A673 (cell line): ENCODE measurements around the gene CKAP4. TPM values are rescaled to one million over a fixed set of nuclear protein-coding genes. Genes with fewer than 3 reads are reported as not detected.

Experiments used
- BruUV-seq: library from RNA; stranded (reverse); fragments of 400-500 nt; replicated peaks from 2 replicates; lab custom pipeline; 2021; lab: Mats Ljungman, UMichigan
- CTCF ChIA-PET: fragments of 300-600 bp; sonication (Branson Sonifier 250); formaldehyde crosslinking; loops from one replicate; lab custom pipeline; 2022; ENCODE audit warnings: antibody characterized with exemption; lab: Charles Lee
- POLR2A ChIA-PET: fragments of 300-600 bp; sonication (Branson Sonifier 250); formaldehyde crosslinking; loops from one replicate; lab custom pipeline; 2022; ENCODE audit warnings: antibody characterized with exemption; ENCODE audit not compliant: low non-redundant PET; lab: Charles Lee
- DNase-seq: peaks from one replicate; pipeline ENCODE4 v3.0.0-alpha.2; 2015; ENCODE audit warnings: low spot score
- H3K27ac ChIP-seq: fragments of 200-600 bp; sonication (generic); 2 replicates; pipeline ENCODE4 v1.5.1; 2016; ENCODE audit warnings: mixed run types, low read depth, mild to moderate bottlenecking, mixed read lengths, antibody characterized with exemption, low read length; ENCODE audit not compliant: poor library complexity, severe bottlenecking
- H3K27me3 ChIP-seq: fragments of 200-600 bp; sonication (generic); replicated peaks from 2 replicates; pipeline ENCODE4 v1.6.1; 2017; ENCODE audit warnings: mixed run types, low read depth, mild to moderate bottlenecking, mixed read lengths, antibody characterized with exemption, low read length; ENCODE audit not compliant: insufficient read depth, poor library complexity
- H3K36me3 ChIP-seq: fragments of 200-600 bp; sonication (generic); 2 replicates; pipeline ENCODE4 v1.6.1; 2016; ENCODE audit warnings: mixed run types, mild to moderate bottlenecking, mixed read lengths, antibody characterized with exemption, low read length; ENCODE audit not compliant: insufficient read depth, poor library complexity, severe bottlenecking
- H3K4me1 ChIP-seq: fragments of 200-600 bp; sonication (generic); 2 replicates; pipeline ENCODE4 v1.6.1; 2017; ENCODE audit warnings: mixed run types, mild to moderate bottlenecking, mixed read lengths, antibody characterized with exemption, low read length; ENCODE audit not compliant: insufficient read depth, poor library complexity, severe bottlenecking
- H3K4me3 ChIP-seq: fragments of 200-600 bp; sonication (generic); 2 replicates; pipeline ENCODE4 v1.5.1; 2016; ENCODE audit warnings: low read depth, mixed run types, mild to moderate bottlenecking, mixed read lengths, low read length; ENCODE audit not compliant: poor library complexity, severe bottlenecking
- H3K9me3 ChIP-seq: fragments of 200-600 bp; sonication (generic); 2 replicates; pipeline ENCODE4 v1.6.1; 2016; ENCODE audit warnings: mixed run types, low read depth, mild to moderate bottlenecking, mixed read lengths, antibody characterized with exemption, low read length; ENCODE audit not compliant: poor library complexity, severe bottlenecking
- EZH2 ChIP-seq: fragments of 200-600 bp; sonication (generic); IDR thresholded peaks from 2 replicates; pipeline ENCODE4 v1.6.1; 2017; ENCODE audit warnings: borderline replicate concordance, low read depth, mild to moderate bottlenecking, mixed read lengths, antibody characterized with exemption, low read length; ENCODE audit not compliant: poor library complexity, severe bottlenecking
- intact Hi-C: fragments of 100-400 bp; cut with micrococcal nuclease; formaldehyde crosslinking; loops from one replicate; pipeline ENCODE4 v1.10.0; 2022; ENCODE audit not compliant: unreplicated experiment
- total RNA-seq: library from RNA; stranded (reverse); gene quantifications from 2 replicates; pipeline ENCODE4 v1.2.3, GENCODE V29; 2021
- TF ChIP-seq, protein P1 (sequence below): fragments of 300-800, 200-600 bp; sonication (generic); conservative IDR thresholded peaks from 2 replicates; pipeline ENCODE4 v1.5.1; 2017; ENCODE audit warnings: low read depth, mild to moderate bottlenecking, antibody characterized with exemption, low read length, moderate library complexity, mixed read lengths

The CKAP4 gene
- total RNA-seq, 1 experiment from 2014 or later, result 81.8 TPM

DNA sequence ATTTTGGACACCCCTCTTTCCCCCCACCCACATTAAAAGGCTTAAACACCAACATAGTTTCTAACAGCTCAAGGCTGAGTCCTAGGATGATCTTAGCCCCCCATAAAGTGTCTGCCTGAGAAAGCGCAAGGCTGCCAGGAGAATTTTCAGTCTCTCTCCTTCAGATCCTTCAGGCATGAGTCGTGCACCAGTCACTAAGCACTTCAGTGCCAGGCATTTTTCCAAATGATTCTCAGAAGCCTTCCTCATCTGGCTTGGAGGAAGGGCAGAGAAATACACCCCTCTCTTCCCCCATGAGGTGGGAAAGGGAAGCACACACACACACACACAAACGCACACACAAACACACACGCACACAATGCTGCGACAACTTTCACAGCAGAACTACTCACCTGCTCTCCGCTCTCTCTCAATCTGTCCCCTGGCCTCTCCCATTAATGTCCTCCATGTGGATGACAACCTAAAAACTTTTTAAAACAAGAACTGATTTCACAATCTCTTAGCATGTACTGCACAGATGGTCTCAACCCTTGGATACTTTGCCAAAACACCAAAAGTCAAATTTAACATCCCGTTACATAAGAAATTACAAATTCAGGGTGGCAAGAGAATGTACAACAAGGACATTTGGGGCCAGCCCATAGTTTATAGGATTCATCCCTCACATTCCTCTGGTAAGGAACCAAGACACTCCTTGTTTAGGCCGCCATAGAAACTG is 49.8 kb downstream of the CKAP4 start:
- no peaks in the 10 kb centered on the region for H3K4me1 ChIP-seq
- no peaks in the 10 kb centered on the region for H3K9me3 ChIP-seq
- no TSS peak for BruUV-seq
- H3K27ac ChIP-seq, result no peak overlapping the region
- no peaks in the 10 kb centered on the region for H3K27me3 ChIP-seq
- TF ChIP-seq, protein P1, sequence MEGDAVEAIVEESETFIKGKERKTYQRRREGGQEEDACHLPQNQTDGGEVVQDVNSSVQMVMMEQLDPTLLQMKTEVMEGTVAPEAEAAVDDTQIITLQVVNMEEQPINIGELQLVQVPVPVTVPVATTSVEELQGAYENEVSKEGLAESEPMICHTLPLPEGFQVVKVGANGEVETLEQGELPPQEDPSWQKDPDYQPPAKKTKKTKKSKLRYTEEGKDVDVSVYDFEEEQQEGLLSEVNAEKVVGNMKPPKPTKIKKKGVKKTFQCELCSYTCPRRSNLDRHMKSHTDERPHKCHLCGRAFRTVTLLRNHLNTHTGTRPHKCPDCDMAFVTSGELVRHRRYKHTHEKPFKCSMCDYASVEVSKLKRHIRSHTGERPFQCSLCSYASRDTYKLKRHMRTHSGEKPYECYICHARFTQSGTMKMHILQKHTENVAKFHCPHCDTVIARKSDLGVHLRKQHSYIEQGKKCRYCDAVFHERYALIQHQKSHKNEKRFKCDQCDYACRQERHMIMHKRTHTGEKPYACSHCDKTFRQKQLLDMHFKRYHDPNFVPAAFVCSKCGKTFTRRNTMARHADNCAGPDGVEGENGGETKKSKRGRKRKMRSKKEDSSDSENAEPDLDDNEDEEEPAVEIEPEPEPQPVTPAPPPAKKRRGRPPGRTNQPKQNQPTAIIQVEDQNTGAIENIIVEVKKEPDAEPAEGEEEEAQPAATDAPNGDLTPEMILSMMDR, result no peak
- no peak for TF ChIP-seq EZH2
- no peak for DNase-seq
- CTCF ChIA-PET, result no interaction called here
- POLR2A ChIA-PET, result no interaction called here
- intact Hi-C loops, result no loop called here
- H3K4me3 ChIP-seq, result no peak overlapping the region
- no peaks in the 10 kb centered on the region for H3K36me3 ChIP-seq

DNA sequence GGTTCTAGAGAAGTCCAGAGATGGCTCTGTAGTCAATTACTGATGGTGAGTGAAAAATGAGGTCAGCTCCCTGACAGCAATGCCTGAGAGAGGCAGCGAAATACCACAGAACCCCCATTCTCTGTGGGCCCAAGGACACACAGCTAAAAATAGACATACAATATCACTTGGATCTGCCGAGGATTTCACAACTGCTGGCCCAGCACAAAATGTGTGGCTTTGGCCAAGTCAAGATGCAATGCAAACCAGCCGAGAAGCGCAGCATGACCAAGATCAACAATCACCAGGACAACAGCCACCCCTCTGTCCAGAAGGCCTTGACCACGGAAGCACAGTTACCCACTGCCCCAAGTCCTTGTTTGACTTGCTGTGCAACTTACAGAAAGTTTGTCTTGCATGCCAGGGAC is 52.2 kb downstream of the CKAP4 start:
- H3K27ac ChIP-seq, result no peak overlapping the region
- no TSS peak for BruUV-seq
- intact Hi-C loops, result no loop called here
- DNase-seq, result no peak
- no peaks in the 10 kb centered on the region for H3K4me1 ChIP-seq
- TF ChIP-seq, protein P1, result no peak
- TF ChIP-seq EZH2, result no peak
- no peaks in the 10 kb centered on the region for H3K36me3 ChIP-seq
- CTCF ChIA-PET, result no interaction called here
- no peak overlapping the region for H3K4me3 ChIP-seq
- POLR2A ChIA-PET, result no interaction called here
- H3K27me3 ChIP-seq, result no peaks in the 10 kb centered on the region
- no peaks in the 10 kb centered on the region for H3K9me3 ChIP-seq

DNA sequence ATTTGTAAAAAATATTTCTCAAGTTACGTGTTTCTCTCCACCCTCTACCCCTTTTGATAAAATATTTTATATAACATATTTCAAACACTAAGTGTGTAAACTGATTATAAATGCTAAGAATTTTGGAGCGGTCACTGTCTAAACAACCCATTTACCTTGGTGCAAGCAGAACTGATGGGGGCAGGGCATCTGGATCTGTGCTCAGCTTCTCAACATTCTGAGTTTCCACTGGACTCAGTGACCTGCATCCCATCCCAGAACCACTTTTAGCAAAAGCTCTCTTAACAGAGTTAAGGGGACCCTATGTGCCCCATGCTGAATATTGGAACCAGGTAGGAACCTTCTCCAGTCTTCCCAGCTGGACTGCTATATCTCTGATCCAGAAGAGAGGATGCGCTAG is 53.5 kb downstream of the CKAP4 start:
- Histone ChIP-seq H3K4me3 (no peak overlapping the region), H3K4me1 (no peaks in the 10 kb centered on the region), H3K36me3 (no peaks in the 10 kb centered on the region), H3K27ac (no peak overlapping the region), H3K27me3 (no peaks in the 10 kb centered on the region), H3K9me3 (no peaks in the 10 kb centered on the region)
- no peak for DNase-seq
- intact Hi-C loops, result no loop called here
- ChIA-PET CTCF (no interaction called here), POLR2A (no interaction called here)
- TF ChIP-seq EZH2, result no peak
- TF ChIP-seq, protein P1, result no peak
- BruUV-seq, result no TSS peak
